ENCODE measurements around the gene ELL3. TPM values are rescaled to one million over a fixed set of nuclear protein-coding genes. Genes with fewer than 3 reads are reported as not detected.

The ELL3 gene
- total and polyA plus RNA-seq, 10 of the 15 experiments (the other 5 are each of a cell fraction or from before 2014, with no cell fraction given), result 12.9 to 30.3 (median 20.2) TPM

DNA sequence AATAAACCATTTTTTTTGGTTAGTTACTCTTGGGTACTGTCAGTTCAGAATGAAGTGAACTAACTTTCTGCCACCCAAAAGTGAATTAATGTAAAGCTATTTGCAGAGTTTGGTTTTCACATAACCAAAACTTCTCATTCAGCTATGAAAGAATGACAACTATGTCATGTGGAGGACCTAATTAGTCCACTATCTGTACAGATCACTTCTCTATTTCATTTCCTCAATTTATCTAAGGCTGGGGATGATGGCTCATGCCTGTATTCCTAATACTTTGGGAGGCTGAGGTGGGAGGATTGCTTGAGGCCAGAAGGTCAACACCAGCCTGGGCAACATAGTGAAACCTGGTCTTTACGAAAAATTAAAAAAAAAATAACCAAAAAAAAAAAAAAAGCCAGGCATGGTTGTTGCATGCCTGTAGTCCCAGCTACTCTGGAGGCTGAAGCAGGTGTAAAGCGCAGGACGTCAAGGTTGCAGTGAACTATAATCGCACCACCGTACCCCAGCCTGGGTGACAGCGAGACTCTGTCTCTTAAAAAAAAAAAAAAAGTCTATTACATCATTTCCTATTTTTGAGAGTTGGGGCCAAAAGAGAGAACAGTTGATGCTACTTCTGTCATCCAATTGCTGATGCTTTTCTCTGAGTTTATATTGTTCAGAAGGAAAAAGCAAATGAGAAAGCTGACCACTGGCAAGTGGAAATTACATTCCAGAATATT lies 32.4 kb upstream of the ELL3 start (continued):
- TF ChIP-seq, protein P1, sequence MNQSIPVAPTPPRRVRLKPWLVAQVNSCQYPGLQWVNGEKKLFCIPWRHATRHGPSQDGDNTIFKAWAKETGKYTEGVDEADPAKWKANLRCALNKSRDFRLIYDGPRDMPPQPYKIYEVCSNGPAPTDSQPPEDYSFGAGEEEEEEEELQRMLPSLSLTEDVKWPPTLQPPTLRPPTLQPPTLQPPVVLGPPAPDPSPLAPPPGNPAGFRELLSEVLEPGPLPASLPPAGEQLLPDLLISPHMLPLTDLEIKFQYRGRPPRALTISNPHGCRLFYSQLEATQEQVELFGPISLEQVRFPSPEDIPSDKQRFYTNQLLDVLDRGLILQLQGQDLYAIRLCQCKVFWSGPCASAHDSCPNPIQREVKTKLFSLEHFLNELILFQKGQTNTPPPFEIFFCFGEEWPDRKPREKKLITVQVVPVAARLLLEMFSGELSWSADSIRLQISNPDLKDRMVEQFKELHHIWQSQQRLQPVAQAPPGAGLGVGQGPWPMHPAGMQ (IDR thresholded peaks at IDR 0.05; ENCODE audit: borderline replicate concordance), result no peak
- TF ChIP-seq ZSCAN29 (IDR thresholded peaks at IDR 0.05) (no peak), RUNX3 (IDR thresholded peaks at IDR 0.05; ENCODE audit: low read length) (peak; percentile 68), TCF7 (IDR thresholded peaks at IDR 0.05; ENCODE audit: borderline replicate concordance) (no peak), EP300 (IDR thresholded peaks at IDR 0.05; ENCODE audit: borderline replicate concordance in 1 of 2, control insufficient read depth in 1 of 2, low read depth in 2 of 2, low read length in 2 of 2) (peak; percentile 85 to 94; a peak in 3 of 4 replicates), MYC (IDR thresholded peaks at IDR 0.05; ENCODE audit: insufficient read depth, insufficient read length, insufficient replicate concordance, low read length, severe bottlenecking) (no peak), TCF3 (IDR thresholded peaks at IDR 0.05; ENCODE audit: borderline replicate concordance, insufficient read depth, low read depth, low read length) (no peak), FOXK2 (IDR thresholded peaks at IDR 0.05) (no peak), MEF2B (IDR thresholded peaks at IDR 0.05; ENCODE audit: partially characterized antibody, poor library complexity, severe bottlenecking) (peak; percentile 84), PAX5 (IDR thresholded peaks at IDR 0.05; ENCODE audit: borderline replicate concordance, low read depth, low read length) (0 out of 2 replicates have a peak, but pooled peaks have one; percentile 5), NR2C1 (IDR thresholded peaks at IDR 0.05) (no peak)
- TF ChIP-seq, protein P2, sequence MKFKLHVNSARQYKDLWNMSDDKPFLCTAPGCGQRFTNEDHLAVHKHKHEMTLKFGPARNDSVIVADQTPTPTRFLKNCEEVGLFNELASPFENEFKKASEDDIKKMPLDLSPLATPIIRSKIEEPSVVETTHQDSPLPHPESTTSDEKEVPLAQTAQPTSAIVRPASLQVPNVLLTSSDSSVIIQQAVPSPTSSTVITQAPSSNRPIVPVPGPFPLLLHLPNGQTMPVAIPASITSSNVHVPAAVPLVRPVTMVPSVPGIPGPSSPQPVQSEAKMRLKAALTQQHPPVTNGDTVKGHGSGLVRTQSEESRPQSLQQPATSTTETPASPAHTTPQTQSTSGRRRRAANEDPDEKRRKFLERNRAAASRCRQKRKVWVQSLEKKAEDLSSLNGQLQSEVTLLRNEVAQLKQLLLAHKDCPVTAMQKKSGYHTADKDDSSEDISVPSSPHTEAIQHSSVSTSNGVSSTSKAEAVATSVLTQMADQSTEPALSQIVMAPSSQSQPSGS (IDR thresholded peaks at IDR 0.05; ENCODE audit: low read length), result peak; percentile 89
- TF ChIP-seq, protein P3, sequence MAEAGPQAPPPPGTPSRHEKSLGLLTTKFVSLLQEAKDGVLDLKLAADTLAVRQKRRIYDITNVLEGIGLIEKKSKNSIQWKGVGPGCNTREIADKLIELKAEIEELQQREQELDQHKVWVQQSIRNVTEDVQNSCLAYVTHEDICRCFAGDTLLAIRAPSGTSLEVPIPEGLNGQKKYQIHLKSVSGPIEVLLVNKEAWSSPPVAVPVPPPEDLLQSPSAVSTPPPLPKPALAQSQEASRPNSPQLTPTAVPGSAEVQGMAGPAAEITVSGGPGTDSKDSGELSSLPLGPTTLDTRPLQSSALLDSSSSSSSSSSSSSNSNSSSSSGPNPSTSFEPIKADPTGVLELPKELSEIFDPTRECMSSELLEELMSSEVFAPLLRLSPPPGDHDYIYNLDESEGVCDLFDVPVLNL (IDR thresholded peaks at IDR 0.05; ENCODE audit: low read depth, low read length), result no peak
- TF ChIP-seq, protein P4, sequence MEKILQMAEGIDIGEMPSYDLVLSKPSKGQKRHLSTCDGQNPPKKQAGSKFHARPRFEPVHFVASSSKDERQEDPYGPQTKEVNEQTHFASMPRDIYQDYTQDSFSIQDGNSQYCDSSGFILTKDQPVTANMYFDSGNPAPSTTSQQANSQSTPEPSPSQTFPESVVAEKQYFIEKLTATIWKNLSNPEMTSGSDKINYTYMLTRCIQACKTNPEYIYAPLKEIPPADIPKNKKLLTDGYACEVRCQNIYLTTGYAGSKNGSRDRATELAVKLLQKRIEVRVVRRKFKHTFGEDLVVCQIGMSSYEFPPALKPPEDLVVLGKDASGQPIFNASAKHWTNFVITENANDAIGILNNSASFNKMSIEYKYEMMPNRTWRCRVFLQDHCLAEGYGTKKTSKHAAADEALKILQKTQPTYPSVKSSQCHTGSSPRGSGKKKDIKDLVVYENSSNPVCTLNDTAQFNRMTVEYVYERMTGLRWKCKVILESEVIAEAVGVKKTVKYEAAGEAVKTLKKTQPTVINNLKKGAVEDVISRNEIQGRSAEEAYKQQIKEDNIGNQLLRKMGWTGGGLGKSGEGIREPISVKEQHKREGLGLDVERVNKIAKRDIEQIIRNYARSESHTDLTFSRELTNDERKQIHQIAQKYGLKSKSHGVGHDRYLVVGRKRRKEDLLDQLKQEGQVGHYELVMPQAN (conservative IDR thresholded peaks at IDR 0.05), result no peak
- TF ChIP-seq, protein P5, sequence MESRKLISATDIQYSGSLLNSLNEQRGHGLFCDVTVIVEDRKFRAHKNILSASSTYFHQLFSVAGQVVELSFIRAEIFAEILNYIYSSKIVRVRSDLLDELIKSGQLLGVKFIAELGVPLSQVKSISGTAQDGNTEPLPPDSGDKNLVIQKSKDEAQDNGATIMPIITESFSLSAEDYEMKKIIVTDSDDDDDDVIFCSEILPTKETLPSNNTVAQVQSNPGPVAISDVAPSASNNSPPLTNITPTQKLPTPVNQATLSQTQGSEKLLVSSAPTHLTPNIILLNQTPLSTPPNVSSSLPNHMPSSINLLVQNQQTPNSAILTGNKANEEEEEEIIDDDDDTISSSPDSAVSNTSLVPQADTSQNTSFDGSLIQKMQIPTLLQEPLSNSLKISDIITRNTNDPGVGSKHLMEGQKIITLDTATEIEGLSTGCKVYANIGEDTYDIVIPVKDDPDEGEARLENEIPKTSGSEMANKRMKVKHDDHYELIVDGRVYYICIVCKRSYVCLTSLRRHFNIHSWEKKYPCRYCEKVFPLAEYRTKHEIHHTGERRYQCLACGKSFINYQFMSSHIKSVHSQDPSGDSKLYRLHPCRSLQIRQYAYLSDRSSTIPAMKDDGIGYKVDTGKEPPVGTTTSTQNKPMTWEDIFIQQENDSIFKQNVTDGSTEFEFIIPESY (IDR thresholded peaks at IDR 0.05), result no peak
- TF ChIP-seq, protein P6, sequence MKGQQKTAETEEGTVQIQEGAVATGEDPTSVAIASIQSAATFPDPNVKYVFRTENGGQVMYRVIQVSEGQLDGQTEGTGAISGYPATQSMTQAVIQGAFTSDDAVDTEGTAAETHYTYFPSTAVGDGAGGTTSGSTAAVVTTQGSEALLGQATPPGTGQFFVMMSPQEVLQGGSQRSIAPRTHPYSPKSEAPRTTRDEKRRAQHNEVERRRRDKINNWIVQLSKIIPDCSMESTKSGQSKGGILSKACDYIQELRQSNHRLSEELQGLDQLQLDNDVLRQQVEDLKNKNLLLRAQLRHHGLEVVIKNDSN (IDR thresholded peaks at IDR 0.05; ENCODE audit: borderline replicate concordance, extremely low read length, insufficient read depth, low read depth, low read length), result no peak
- TF ChIP-seq, protein P7, sequence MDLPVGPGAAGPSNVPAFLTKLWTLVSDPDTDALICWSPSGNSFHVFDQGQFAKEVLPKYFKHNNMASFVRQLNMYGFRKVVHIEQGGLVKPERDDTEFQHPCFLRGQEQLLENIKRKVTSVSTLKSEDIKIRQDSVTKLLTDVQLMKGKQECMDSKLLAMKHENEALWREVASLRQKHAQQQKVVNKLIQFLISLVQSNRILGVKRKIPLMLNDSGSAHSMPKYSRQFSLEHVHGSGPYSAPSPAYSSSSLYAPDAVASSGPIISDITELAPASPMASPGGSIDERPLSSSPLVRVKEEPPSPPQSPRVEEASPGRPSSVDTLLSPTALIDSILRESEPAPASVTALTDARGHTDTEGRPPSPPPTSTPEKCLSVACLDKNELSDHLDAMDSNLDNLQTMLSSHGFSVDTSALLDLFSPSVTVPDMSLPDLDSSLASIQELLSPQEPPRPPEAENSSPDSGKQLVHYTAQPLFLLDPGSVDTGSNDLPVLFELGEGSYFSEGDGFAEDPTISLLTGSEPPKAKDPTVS (IDR thresholded peaks at IDR 0.05; ENCODE audit: low read depth, low read length), result no peak

All from GM12878 (cell line).